H7 (cell line): ENCODE results near the gene RFTN2. TPM values are rescaled to one million over a fixed set of nuclear protein-coding genes. Genes with fewer than 3 reads are reported as not detected.
A peak's percentile ranks its signal among the peaks of the same experiment; 100 is the strongest.
"Not testable (repeated sequence)": the region's sequence is repeated elsewhere in the genome, so short reads cannot be mapped to it uniquely, and the experiment has no call there.

Experiments used
- DNase-seq: peaks from one replicate; pipeline ENCODE4 v3.0.0; 2012
- H3K27me3 ChIP-seq: 2 replicates; pipeline ENCODE4 v1.6.0; 2011; ENCODE audit warnings: mild to moderate bottlenecking, low read length; ENCODE audit not compliant: control insufficient read depth, insufficient read depth
- H3K36me3 ChIP-seq: replicated peaks from 2 replicates; pipeline ENCODE4 v1.5.1; 2011; ENCODE audit warnings: low read length; ENCODE audit not compliant: control insufficient read depth, insufficient read depth
- H3K4me3 ChIP-seq: 2 replicates; pipeline ENCODE4 v1.5.1; 2011; ENCODE audit warnings: low read depth, mild to moderate bottlenecking, control low read depth, low read length, moderate library complexity; ENCODE audit not compliant: insufficient read depth
- total RNA-seq: library from RNA; depleted of rRNA; stranded (reverse); fragments of >200 nt; shearing (Covaris generic); gene quantifications from 2 replicates; pipeline ENCODE4 v1.2.3, GENCODE V29; 2014

Gene RFTN2
- total RNA-seq, 1 experiment from 2014 or later: 3.2 TPM

GRCh38 chr2:197657562-197657961 is 17.8 kb downstream of the RFTN2 start:
- Histone ChIP-seq H3K27me3 (no peaks in the 10 kb centered on the region), H3K4me3 (no peak overlapping the region), H3K36me3 (no peaks in the 10 kb centered on the region)
- DNase-seq: no peak

DNA sequence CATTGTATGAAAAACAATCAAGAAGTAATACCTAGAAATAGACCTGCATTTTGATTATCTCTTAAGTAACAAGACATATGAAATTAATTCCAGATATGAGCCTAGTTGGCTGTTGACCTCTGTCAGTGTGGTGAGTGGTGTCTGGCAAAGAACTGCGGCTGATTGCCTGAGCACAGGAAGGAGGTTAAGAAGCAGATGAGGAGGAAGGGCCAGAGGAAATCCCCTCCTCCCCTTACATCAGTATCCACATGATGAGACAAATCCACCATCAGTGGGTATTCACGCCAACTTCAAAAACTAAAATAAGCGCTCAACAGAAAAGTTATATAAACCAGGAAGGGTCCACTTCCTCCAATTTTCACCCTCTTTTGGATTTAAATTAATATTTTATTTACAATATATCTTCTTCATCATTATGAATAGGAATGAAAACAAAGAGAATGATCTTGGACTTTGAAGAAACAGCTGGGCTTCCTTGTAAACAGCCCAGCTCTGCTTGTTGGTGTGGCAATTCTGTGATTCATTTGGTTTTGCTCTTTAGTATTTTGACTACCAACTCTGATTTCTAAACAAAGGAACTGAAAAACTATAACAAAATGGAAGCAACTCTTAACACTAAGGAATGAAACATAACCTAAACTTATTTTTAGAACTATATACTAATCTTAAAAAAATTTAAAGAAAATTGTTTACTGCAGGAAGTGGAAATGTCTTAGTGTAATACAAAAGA is 27.3 kb downstream of the RFTN2 start:
- Histone ChIP-seq H3K4me3 (no peak overlapping the region), H3K36me3 (no peaks in the 10 kb centered on the region), H3K27me3 (no peaks in the 10 kb centered on the region)
- DNase-seq: no peak

- Histone ChIP-seq H3K4me3 (no peak overlapping the region), H3K27me3 (no peaks in the 10 kb centered on the region), H3K36me3 (no peaks in the 10 kb centered on the region)
- DNase-seq: no peak
These were observed 33.7 kb downstream of the RFTN2 start for GRCh38 chr2:197641666-197642065.

DNA sequence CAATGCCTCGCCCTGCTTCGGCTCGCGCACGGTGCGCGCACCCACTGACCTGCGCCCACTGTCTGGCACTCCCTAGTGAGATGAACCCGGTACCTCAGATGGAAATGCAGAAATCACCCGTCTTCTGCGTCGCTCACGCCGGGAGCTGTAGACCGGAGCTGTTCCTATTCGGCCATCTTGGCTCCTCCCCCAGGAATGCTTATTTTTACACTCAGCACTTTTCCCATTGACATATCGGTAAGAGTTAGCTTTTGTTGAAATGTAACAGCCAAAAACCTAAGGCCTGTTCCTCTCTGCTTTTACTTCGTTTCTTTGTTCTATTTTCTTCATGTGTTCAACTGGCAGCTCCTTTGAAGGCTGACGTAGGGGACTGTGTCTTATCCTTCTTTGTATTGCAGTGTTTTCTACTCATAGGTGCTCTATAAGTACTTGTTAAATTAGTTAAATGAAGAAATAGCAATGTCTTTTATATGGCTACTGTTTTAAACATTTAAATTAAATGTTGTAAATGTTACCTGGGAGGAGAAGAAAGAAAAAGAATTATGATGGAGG is 34.7 kb downstream of the RFTN2 start:
- peak overlapping the region; percentile 18; the same call in 1 of the 2 replicates for H3K4me3 ChIP-seq
- H3K27me3 ChIP-seq, DNase-seq, H3K36me3 ChIP-seq: not testable (repeated sequence)

- H3K36me3 ChIP-seq: no peaks in the 10 kb centered on the region
- no peaks in the 10 kb centered on the region for H3K27me3 ChIP-seq
- DNase-seq: no peak
- H3K4me3 ChIP-seq: no peak overlapping the region
These were observed 42.2 kb downstream of the RFTN2 start for GRCh38 chr2:197633109-197633657.

GRCh38 chr2:197628043-197628500 is 47.3 kb downstream of the RFTN2 start:
- Histone ChIP-seq H3K36me3 (no peaks in the 10 kb centered on the region), H3K4me3 (no peak overlapping the region), H3K27me3 (no peaks in the 10 kb centered on the region)
- DNase-seq: no peak

DNA sequence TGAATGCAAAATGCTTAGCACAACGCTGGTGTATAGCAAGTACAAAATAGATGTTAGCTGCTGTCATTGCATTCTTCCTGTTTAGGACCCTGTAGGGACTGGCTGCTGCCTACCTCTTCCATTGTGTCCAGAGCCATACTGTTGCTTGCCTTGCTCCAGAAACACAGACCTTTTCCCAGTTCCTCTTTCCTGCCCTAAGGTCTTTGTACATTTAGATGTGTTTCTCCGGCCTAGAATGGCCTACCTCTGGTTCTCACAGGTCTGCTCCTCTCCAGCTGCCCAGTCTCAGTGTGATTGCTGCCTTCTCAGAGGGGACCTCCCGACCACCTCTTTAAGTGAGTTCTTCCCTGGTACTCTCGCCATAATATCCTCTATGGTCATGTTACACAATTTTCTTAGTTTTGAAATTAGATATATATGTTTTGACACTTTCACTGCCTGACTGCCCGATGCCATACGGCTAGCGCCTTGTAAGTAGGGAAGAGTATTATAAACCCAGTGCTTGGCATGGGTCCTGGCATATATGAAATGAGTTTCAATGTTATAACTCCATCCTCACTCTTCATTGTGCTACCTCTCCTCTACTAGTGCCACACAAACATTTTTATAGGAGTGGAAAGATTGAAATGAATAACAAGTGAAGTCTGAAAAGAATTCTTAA is 48.3 kb downstream of the RFTN2 start:
- no peaks in the 10 kb centered on the region for H3K27me3 ChIP-seq
- DNase-seq: no peak
- H3K36me3 ChIP-seq: no peaks in the 10 kb centered on the region
- H3K4me3 ChIP-seq: no peak overlapping the region

DNA sequence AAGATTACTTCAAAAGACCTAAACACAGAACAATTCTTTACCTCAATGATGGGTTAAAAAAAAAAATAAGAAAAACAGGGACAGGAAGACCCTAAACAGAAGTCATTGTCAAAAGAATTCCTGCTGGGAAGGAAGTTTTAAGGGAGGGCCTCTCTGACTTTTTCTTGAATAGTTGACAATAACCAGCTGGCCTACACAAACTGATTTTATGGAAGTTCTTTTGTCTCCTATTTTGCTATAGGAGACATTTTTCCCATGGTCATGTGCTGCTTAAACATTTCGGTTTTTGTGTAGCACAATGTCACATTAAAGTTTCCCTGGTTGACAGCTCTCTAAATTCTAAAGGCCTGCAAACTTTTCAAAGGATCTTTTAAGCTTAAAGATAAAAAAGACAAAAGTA is 55.3 kb downstream of the RFTN2 start:
- H3K4me3 ChIP-seq: no peak overlapping the region
- H3K36me3 ChIP-seq: no peaks in the 10 kb centered on the region
- H3K27me3 ChIP-seq: no peaks in the 10 kb centered on the region
- no peak for DNase-seq

DNA sequence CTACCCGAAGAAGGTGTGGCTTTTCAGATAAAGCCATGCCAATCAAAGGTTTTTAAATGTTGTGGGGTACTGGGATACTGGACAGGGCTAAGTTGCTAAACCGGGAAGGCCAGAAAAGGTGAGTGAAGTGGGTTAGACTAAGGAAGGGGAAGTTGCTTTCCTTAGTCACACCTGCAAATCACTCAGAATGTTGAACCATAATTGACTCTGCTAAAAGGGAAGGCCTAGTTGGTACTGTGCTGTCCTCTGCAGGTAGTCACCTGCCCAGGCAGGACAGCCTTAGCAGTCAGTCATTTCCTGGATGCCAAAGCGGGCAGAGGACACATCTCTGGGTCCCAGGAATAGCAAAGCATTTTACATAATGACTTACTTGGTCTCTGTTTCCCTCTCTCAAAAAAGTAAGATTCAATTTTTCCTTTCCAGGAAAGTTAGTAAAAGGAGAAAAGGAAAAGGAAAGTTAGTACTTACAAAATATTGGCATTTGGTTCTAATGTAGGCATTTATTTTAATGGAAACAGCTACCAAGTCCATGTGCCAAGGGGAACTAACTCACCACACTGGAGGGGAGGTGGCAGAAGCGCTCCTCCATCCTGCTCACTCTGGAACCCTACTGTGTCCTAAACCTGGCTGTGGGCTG is 60.3 kb downstream of the RFTN2 start:
- Histone ChIP-seq H3K36me3 (no peaks in the 10 kb centered on the region), H3K27me3 (no peaks in the 10 kb centered on the region), H3K4me3 (no peak overlapping the region)
- peak; percentile 48 for DNase-seq

GRCh38 chr2:197614532-197614931 is 60.9 kb downstream of the RFTN2 start:
- H3K27me3 ChIP-seq: no peaks in the 10 kb centered on the region
- no peak for DNase-seq
- no peak overlapping the region for H3K4me3 ChIP-seq
- no peaks in the 10 kb centered on the region for H3K36me3 ChIP-seq

- no peak overlapping the region for H3K4me3 ChIP-seq
- DNase-seq: no peak
- H3K36me3 ChIP-seq: no peaks in the 10 kb centered on the region
- no peaks in the 10 kb centered on the region for H3K27me3 ChIP-seq
These were observed 61.8 kb downstream of the RFTN2 start for GRCh38 chr2:197613509-197613987.

GRCh38 chr2:197606180-197606579 is 69.2 kb downstream of the RFTN2 start:
- H3K36me3 ChIP-seq: no peaks in the 10 kb centered on the region
- no peak overlapping the region for H3K4me3 ChIP-seq
- no peak for DNase-seq
- no peaks in the 10 kb centered on the region for H3K27me3 ChIP-seq

DNA sequence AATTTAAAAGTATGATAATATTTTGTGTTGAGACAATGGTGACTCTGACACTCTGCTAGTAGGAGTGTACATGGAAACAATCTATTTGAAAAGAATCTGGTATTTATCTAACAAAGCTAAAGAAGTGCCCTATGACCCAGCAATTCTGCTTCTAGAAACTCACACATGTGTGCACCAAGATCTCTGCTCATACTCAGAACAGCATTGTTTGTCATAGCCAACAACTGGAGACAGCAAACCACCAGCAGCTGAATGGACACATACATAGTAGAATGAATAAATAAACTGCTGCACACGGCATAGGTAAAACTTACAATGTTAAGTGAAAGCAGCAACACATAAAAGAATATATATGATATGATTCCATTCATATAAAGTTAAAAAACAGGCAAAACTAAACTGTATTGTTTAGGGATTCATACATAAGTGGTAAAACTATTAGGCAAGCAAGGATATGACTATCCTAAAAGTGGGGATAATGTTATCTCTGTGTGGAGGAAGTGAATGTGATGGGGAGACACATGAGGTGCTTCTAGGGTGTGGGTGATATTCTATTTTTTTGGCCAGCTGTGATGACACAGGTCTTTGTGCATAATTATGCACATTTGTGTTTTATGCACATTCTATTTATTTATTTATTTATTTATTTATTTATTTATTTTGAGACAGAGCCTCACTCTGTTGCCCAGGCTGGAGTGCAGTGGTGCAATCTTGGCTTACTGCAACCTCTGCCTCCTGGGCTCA is 71.1 kb downstream of the RFTN2 start:
- H3K27me3 ChIP-seq: no peaks in the 10 kb centered on the region
- no peak overlapping the region for H3K4me3 ChIP-seq
- H3K36me3 ChIP-seq: no peaks in the 10 kb centered on the region
- no peak for DNase-seq

DNA sequence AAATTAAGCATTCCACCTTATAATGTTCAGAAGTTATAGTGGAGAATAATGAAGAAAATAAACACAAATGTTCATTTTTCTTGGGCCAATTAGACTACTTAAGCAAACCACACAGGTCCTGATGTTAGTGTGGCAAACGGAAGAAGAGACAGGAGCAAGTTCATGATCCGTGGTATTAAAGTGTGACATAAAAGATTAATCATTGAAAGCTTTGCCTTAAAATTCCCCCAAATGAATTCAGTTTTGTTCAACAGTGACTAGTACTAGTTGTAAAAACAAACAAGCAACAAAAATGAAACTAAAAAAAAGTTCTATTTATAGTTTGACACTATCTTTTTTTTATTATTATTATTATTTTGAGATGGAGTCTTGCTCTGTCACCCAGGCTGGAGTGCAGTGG is 73.7 kb downstream of the RFTN2 start:
- no peak overlapping the region for H3K4me3 ChIP-seq
- no peak for DNase-seq
- no peaks in the 10 kb centered on the region for H3K27me3 ChIP-seq
- no peaks in the 10 kb centered on the region for H3K36me3 ChIP-seq
